PFSK-1 (cell line): Measurements from ENCODE around the gene SUMO4. TPM values are rescaled to one million over a fixed set of nuclear protein-coding genes. Genes with fewer than 3 reads are reported as not detected.

Experiments used
- FOXP2 ChIP-seq: optimal IDR thresholded peaks from 2 replicates; pipeline ENCODE3; 2011; ENCODE audit warnings: borderline replicate concordance, control low read depth, inconsistent platforms; ENCODE audit not compliant: insufficient read depth; ENCODE audit errors: extremely low read length, extremely low read depth
- POLR2AphosphoS5 ChIP-seq: IDR thresholded peaks from 2 replicates; pipeline ENCODE4 v1.6.1; 2012; ENCODE audit warnings: low read depth, mild to moderate bottlenecking, control low read depth, low read length, moderate library complexity
- REST ChIP-seq, 2 experiments: IDR thresholded peaks; 2 replicates each; pipeline versions ENCODE4 v1.6.1 to v1.8.0; 2011 to 2012; ENCODE audit warnings: low read depth in 2 of 2, low read length in 2 of 2, control low read depth in 1 of 2, inconsistent platforms in 1 of 2, mild to moderate bottlenecking in 1 of 2, moderate library complexity in 1 of 2; ENCODE audit not compliant: insufficient read depth in 1 of 2
- SIN3A ChIP-seq: IDR thresholded peaks from 2 replicates; pipeline ENCODE4 v1.6.1; 2012; ENCODE audit warnings: mild to moderate bottlenecking, low read length, moderate library complexity, borderline replicate concordance; ENCODE audit not compliant: insufficient read depth
- TAF1 ChIP-seq: IDR thresholded peaks from 2 replicates; pipeline ENCODE4 v1.6.1; 2012; ENCODE audit warnings: low read length, control low read depth, borderline replicate concordance; ENCODE audit not compliant: insufficient read depth
- polyA plus RNA-seq: library from polyadenylated mRNA; unstranded; fragments of >200 nt; gene quantifications from one replicate; pipeline ENCODE4 v1.2.1, GENCODE V29; 2012; ENCODE audit warnings: low read depth, missing spikeins; ENCODE audit not compliant: insufficient read length

SUMO4 gene
- polyA plus RNA-seq = 0.28 TPM

- no peak for TF ChIP-seq TAF1
- no peak for TF ChIP-seq REST (IDR thresholded peaks at IDR 0.05; ENCODE audit: insufficient read depth in 1 of 2, low read depth in 2 of 2, low read length in 2 of 2)
- no peak for TF ChIP-seq SIN3A
- TF ChIP-seq POLR2AphosphoS5 = no peak
- no peak for TF ChIP-seq FOXP2
Observed at GRCh38 chr6:149400050-149400449, at the start of gene SUMO4. Gene SUMO4, plus strand, starts transcription at chr6:149400262. Its CDS starts 130 bp downstream, at chr6:149400392.

DNA sequence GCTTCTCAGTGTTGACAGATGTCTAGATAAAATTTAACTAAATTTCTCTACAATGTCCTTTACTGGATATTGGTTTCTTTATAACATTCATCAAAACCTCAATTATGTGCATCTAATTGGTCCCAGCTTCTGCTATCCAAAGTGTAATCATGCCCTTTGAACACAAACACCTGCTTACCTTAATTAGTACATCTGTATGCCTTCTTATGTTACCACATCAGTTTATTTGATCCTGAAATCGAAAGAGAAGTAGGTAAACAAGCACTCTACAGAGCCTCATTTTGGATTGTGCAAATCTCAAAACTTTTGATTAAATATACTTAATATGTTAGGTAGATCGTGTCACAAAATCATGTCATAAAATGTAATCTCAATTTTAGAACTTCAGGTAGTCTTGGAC is 46.1 kb upstream of the SUMO4 start:
- TF ChIP-seq SIN3A = no peak
- no peak for TF ChIP-seq POLR2AphosphoS5
- TF ChIP-seq REST (IDR thresholded peaks at IDR 0.05; ENCODE audit: insufficient read depth in 1 of 2, low read depth in 2 of 2, low read length in 2 of 2) = no peak
- no peak for TF ChIP-seq FOXP2
- TF ChIP-seq TAF1 = no peak

GRCh38 chr6:149356081-149356750 is 43.8 kb upstream of the SUMO4 start:
- no peak for TF ChIP-seq SIN3A
- no peak for TF ChIP-seq TAF1
- TF ChIP-seq FOXP2 = no peak

DNA sequence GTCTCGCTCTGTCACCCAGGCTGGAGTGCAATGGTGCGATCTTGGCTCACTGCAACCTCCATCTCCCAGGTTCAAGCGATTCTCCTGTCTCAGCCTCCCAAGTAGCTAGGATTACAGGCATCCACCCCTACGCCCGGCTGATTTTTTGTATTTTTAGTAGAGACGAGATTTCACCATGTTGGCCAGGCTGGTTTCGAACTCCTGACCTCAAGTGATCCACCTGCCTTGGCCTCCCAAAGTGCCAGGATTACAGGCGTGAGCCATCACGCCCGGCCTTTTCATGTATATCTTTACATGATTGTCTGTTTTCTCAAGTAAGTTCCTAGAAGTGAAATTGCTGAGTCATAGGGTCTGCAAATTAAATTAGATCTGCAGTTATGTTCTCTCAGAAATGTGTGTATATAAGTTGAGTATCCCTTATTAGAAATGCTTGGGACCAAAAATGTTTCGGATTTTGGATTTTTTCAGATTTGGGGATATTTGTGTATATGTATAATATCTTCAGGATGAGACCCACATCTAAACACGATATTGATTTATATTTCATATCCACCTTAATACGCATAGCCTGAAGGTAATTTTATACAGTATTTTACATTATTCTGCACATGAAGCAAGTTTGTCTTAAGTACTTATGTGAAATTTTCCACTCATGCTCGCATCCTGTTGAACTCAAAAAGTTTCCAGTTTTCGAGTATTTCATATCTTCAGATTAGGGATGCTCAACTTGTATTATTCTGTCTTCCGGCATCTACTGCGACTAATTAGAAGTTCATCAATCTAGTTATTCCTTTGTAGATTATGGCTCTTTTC is 42.1 kb upstream of the SUMO4 start:
- no peak for TF ChIP-seq POLR2AphosphoS5
- TF ChIP-seq TAF1 = no peak
- TF ChIP-seq SIN3A = no peak
- TF ChIP-seq REST (IDR thresholded peaks at IDR 0.05; ENCODE audit: insufficient read depth in 1 of 2, low read depth in 2 of 2, low read length in 2 of 2) = no peak
- no peak for TF ChIP-seq FOXP2

GRCh38 chr6:149359440-149359839 is 40.6 kb upstream of the SUMO4 start:
- no peak for TF ChIP-seq TAF1
- TF ChIP-seq SIN3A = no peak
- no peak for TF ChIP-seq REST (IDR thresholded peaks at IDR 0.05; ENCODE audit: insufficient read depth in 1 of 2, low read depth in 2 of 2, low read length in 2 of 2)
- TF ChIP-seq POLR2AphosphoS5 = no peak
- TF ChIP-seq FOXP2 = no peak
